Panc1 (cell line): ENCODE data around the gene SLC10A7. TPM values are rescaled to one million over a fixed set of nuclear protein-coding genes. Genes with fewer than 3 reads are reported as not detected.

Source experiments
- ATAC-seq: fragments of 200-7000 bp; cut with Tn5 transposase; 2 replicates; pipeline ENCODE4 v1.9.1; 2020; ENCODE audit warnings: mild to moderate bottlenecking, moderate library complexity
- BruUV-seq: library from RNA; stranded (reverse); fragments of 400-500 nt; replicated peaks from 2 replicates; lab custom pipeline; 2021; lab: Mats Ljungman, UMichigan
- CTCF ChIA-PET: fragments of 300-600 bp; sonication (Branson Sonifier 250); formaldehyde crosslinking; loops from one replicate; lab custom pipeline; 2022; ENCODE audit warnings: antibody characterized with exemption; lab: Charles Lee
- POLR2A ChIA-PET: fragments of 300-600 bp; sonication (Branson Sonifier 250); formaldehyde crosslinking; loops from one replicate; lab custom pipeline; 2022; ENCODE audit warnings: antibody characterized with exemption; lab: Charles Lee
- DNase-seq: peaks from one replicate; pipeline ENCODE4 v3.0.0-alpha.2; 2010; ENCODE audit warnings: low read depth, low spot score
- H3K27ac ChIP-seq: 2 replicates; pipeline ENCODE4 v1.5.1; 2011; ENCODE audit warnings: mild to moderate bottlenecking, low read length, inconsistent platforms
- H3K27me3 ChIP-seq: fragments of 200-500 bp; sonication (Bioruptor generic); 2 replicates; pipeline ENCODE4 v1.6.0; 2014; ENCODE audit warnings: low read length, inconsistent platforms; ENCODE audit not compliant: control insufficient read depth, insufficient read depth
- H3K36me3 ChIP-seq: fragments of 200-500 bp; sonication (Bioruptor generic); 2 replicates; pipeline ENCODE4 v1.5.1; 2014; ENCODE audit warnings: inconsistent platforms, mild to moderate bottlenecking, low read length, moderate library complexity; ENCODE audit not compliant: control insufficient read depth, insufficient read depth
- H3K4me1 ChIP-seq: 2 replicates; pipeline ENCODE4 v1.5.1; 2011; ENCODE audit warnings: inconsistent platforms, mild to moderate bottlenecking, low read length, moderate library complexity; ENCODE audit not compliant: control insufficient read depth, insufficient read depth
- H3K4me3 ChIP-seq, 2 experiments: 2 replicates each; pipeline ENCODE4 v1.5.1; 2011 to 2012; ENCODE audit warnings: low read depth in 2 of 2, low read length in 2 of 2, mild to moderate bottlenecking in 2 of 2, inconsistent platforms in 1 of 2, moderate library complexity in 1 of 2
- H3K9me3 ChIP-seq: fragments of 200-500 bp; sonication (Bioruptor generic); 2 replicates; pipeline ENCODE4 v1.5.1; 2014; ENCODE audit warnings: low read depth, mild to moderate bottlenecking, inconsistent platforms, low read length, moderate library complexity; ENCODE audit not compliant: control insufficient read depth, insufficient read depth
- CTCF ChIP-seq: fragments of 450-650 bp; IDR thresholded peaks from 2 replicates; pipeline ENCODE4 v1.5.1; 2017; ENCODE audit warnings: mild to moderate bottlenecking
- POLR2AphosphoS5 ChIP-seq: IDR thresholded peaks from 2 replicates; pipeline ENCODE4 v1.6.1; 2012; ENCODE audit warnings: mild to moderate bottlenecking, low read depth, low read length, moderate library complexity
- REST ChIP-seq, 2 experiments: IDR thresholded peaks; 2 replicates each; pipeline ENCODE4 v1.6.1; 2011 to 2012; ENCODE audit warnings: low read depth in 2 of 2, control low read depth in 1 of 2, low read length in 1 of 2, mild to moderate bottlenecking in 1 of 2, moderate library complexity in 1 of 2; ENCODE audit not compliant: insufficient read depth in 1 of 2
- SIN3A ChIP-seq: IDR thresholded peaks from 2 replicates; pipeline ENCODE4 v1.6.1; 2012; ENCODE audit warnings: low read depth, mild to moderate bottlenecking, low read length, moderate library complexity, borderline replicate concordance; ENCODE audit not compliant: insufficient read depth
- TCF7L2 ChIP-seq: IDR thresholded peaks from 2 replicates; pipeline ENCODE4 v1.6.1; 2011; ENCODE audit warnings: mild to moderate bottlenecking, low read depth, low read length, inconsistent platforms
- in situ Hi-C: cut with HindIII; loops from 2 replicates; pipeline ENCODE4 v1.10.0; 2016; ENCODE audit warnings: low sequenced_read_pairs, low pct_unique_long_range_greater_than_20kb
- intact Hi-C: fragments of 100-400 bp; cut with micrococcal nuclease; formaldehyde crosslinking; loops from one replicate; pipeline ENCODE4 v1.10.0; 2022; ENCODE audit not compliant: unreplicated experiment
- total RNA-seq: library from RNA; stranded (reverse); gene quantifications from one replicate; pipeline ENCODE4 v1.2.1, GENCODE V29; 2021; ENCODE audit not compliant: unreplicated experiment

SLC10A7 gene
- total RNA-seq, 1 experiment from 2014 or later, result 1.5 TPM

GRCh38 chr4:146453181-146453807 is 68.4 kb downstream of the SLC10A7 start:
- no peaks in the 10 kb centered on the region for H3K9me3 ChIP-seq
- DNase-seq, result no peak
- H3K27me3 ChIP-seq, result no peaks in the 10 kb centered on the region
- no peak for TF ChIP-seq CTCF
- no peak for TF ChIP-seq TCF7L2
- TF ChIP-seq REST (IDR thresholded peaks at IDR 0.05; ENCODE audit: insufficient read depth in 1 of 2, low read depth in 2 of 2, low read length in 1 of 2), result no peak
- no peak for TF ChIP-seq SIN3A
- TF ChIP-seq POLR2AphosphoS5, result no peak
- CTCF ChIA-PET, result no interaction called here
- BruUV-seq, result no TSS peak
- H3K4me1 ChIP-seq, result no peaks in the 10 kb centered on the region
- POLR2A ChIA-PET, result no interaction called here
- in situ Hi-C loops, result no loop called here
- no peak overlapping the region for H3K4me3 ChIP-seq
- no peak for ATAC-seq
- H3K36me3 ChIP-seq, result no peaks in the 10 kb centered on the region
- no peak overlapping the region for H3K27ac ChIP-seq
- intact Hi-C loops, result no loop called here

GRCh38 chr4:146450524-146450923 is 71.2 kb downstream of the SLC10A7 start:
- H3K4me1 ChIP-seq, result no peaks in the 10 kb centered on the region
- BruUV-seq, result no TSS peak
- no peaks in the 10 kb centered on the region for H3K36me3 ChIP-seq
- H3K9me3 ChIP-seq, result no peaks in the 10 kb centered on the region
- ATAC-seq (no peak), DNase-seq (no peak)
- H3K4me3 ChIP-seq, result no peak overlapping the region
- H3K27ac ChIP-seq, result no peak overlapping the region
- intact Hi-C loops, result no loop called here
- POLR2A ChIA-PET, result no interaction called here
- H3K27me3 ChIP-seq, result no peaks in the 10 kb centered on the region
- TF ChIP-seq CTCF, result no peak
- TF ChIP-seq TCF7L2, result no peak
- no peak for TF ChIP-seq REST (IDR thresholded peaks at IDR 0.05; ENCODE audit: insufficient read depth in 1 of 2, low read depth in 2 of 2, low read length in 1 of 2)
- no peak for TF ChIP-seq SIN3A
- no peak for TF ChIP-seq POLR2AphosphoS5
- CTCF ChIA-PET, result no interaction called here
- in situ Hi-C loops, result no loop called here
